ENCODE data around the gene TMEM242. TPM values are rescaled to one million over a fixed set of nuclear protein-coding genes. Genes with fewer than 3 reads are reported as not detected.
A peak's percentile ranks its signal among the peaks of the same experiment; 100 is the strongest.

TMEM242 gene
- total and polyA plus RNA-seq, 10 of the 15 experiments (the other 5 are each of a cell fraction or from before 2014, with no cell fraction given), result 2.8 to 9.8 (median 5.5) TPM

DNA sequence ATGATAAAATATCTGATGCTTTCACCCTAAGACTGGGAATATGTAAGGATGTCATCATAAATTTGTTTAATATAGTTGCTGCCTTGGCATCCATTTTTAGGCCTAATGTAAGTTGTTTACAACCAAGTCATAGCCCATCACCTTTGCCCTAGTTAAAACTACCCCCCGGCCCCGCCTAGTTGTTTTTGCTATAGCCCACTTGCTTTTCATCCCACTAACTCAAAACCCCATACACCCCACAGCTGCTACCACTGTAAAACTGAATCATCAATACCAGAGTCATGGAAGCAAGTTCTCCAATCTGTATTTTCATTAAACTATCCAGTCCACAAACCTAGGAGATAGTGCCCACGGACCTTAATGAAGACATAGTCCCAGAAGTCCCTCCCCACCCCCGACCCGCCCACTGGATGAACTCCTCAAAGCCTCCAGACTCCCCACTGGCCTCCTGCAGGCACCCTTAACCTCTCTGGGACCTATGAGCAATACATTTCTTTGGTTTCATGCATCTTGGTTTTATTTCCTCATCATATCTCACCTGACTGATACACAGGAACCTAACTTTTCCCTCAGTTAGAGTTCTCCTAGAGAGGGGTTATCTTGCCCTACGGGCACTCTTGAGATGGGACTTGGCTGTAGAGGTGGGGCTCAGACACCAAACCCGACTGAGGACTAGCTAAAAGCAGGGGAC is 45.2 kb upstream of the TMEM242 start:
- FAIRE-seq, result no peak

More for the DNA sequence above, 45.2 kb upstream of the TMEM242 start:
- no peaks in the 10 kb centered on the region for H3K36me3 ChIP-seq (ENCODE audit: control insufficient read depth in 2 of 2, insufficient read depth in 2 of 2, low read length in 1 of 2)
- H2AFZ ChIP-seq (ENCODE audit: control insufficient read depth, low read depth, low read length), result no peak overlapping the region
- H3K9me3 ChIP-seq (replicated peaks; ENCODE audit: control insufficient read depth, insufficient read depth, low read length), result no peaks in the 10 kb centered on the region
- H3K4me3 ChIP-seq, result no peak overlapping the region
- intact Hi-C loops (cut with micrococcal nuclease; ENCODE audit: unreplicated experiment) (loop anchor here (2.0 to 5.0 kb wide), 2 partner anchors 46 to 94 kb away; partner anchors contain the start of gene TMEM242), in situ Hi-C loops (cut with MboI) (no loop called here)
- RAD21 ChIA-PET (ENCODE audit: unreplicated experiment), result interaction anchor here (1.0 to 2.3 kb wide), 9 partner anchors 11 to 298 kb away, joined by 3 to 13 read pairs (median 6); partner anchors contain the start of gene TMEM242
- peaks cover 15% of the 10 kb centered on the region for H3K4me1 ChIP-seq (ENCODE audit: control insufficient read depth, insufficient read depth, low read length)
- POLR2A ChIA-PET, result interaction anchor here (1.6 to 2.3 kb wide), 2 partner anchors 11 to 41 kb away, joined by 6 to 16 read pairs; no protein-coding TSS in a partner anchor
- no peak overlapping the region for H3K9ac ChIP-seq (ENCODE audit: control insufficient read depth, insufficient read depth, low read length)
- H4K20me1 ChIP-seq (ENCODE audit: control insufficient read depth, insufficient read depth), result no peaks in the 10 kb centered on the region; the same call in 1 of the 2 replicates
- H3K27me3 ChIP-seq (replicated peaks in 1 of 2; ENCODE audit: control insufficient read depth in 2 of 2, insufficient read depth in 2 of 2, low read length in 1 of 2), result peaks cover 0 to 12% of the 10 kb centered on the region in 2 experiments; a peak in 3 of 4 replicates
- BruUV-seq (replicated peaks), result no TSS peak
- CTCF ChIA-PET, result interaction anchor here (1.0 to 2.6 kb wide), 3 partner anchors 43 to 202 kb away, joined by 3 to 13 read pairs (median 4); no protein-coding TSS in a partner anchor
- SMC1A ChIA-PET (ENCODE audit: uncharacterized antibody, unreplicated experiment), result interaction anchor here (1.1 to 3.8 kb wide), 8 partner anchors 11 to 388 kb away, joined by 3 to 17 read pairs (median 5); no protein-coding TSS in a partner anchor
- H3K27ac ChIP-seq (ENCODE audit: control insufficient read depth, insufficient read depth), result no peak overlapping the region
- 40% methylated on average over 7 of the region's 7 CpGs for WGBS (ENCODE audit: insufficient coverage, insufficient replicate concordance, low lambda C conversion rate, missing lambda C conversion rate)
- no peaks in the 10 kb centered on the region for H3K79me2 ChIP-seq (ENCODE audit: control insufficient read depth, insufficient read depth, low read length)
- H3K4me2 ChIP-seq (ENCODE audit: control insufficient read depth, insufficient read depth), result no peak overlapping the region
- TF ChIP-seq, protein P1, sequence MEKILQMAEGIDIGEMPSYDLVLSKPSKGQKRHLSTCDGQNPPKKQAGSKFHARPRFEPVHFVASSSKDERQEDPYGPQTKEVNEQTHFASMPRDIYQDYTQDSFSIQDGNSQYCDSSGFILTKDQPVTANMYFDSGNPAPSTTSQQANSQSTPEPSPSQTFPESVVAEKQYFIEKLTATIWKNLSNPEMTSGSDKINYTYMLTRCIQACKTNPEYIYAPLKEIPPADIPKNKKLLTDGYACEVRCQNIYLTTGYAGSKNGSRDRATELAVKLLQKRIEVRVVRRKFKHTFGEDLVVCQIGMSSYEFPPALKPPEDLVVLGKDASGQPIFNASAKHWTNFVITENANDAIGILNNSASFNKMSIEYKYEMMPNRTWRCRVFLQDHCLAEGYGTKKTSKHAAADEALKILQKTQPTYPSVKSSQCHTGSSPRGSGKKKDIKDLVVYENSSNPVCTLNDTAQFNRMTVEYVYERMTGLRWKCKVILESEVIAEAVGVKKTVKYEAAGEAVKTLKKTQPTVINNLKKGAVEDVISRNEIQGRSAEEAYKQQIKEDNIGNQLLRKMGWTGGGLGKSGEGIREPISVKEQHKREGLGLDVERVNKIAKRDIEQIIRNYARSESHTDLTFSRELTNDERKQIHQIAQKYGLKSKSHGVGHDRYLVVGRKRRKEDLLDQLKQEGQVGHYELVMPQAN (conservative IDR thresholded peaks at IDR 0.05), result no peak
- TF ChIP-seq RCOR1 (conservative IDR thresholded peaks at IDR 0.05; ENCODE audit: low read depth, low read length) (no peak), ZNF274 (IDR thresholded peaks at IDR 0.05; ENCODE audit: insufficient read depth, insufficient read length) (no peak), CREM (IDR thresholded peaks at IDR 0.05; ENCODE audit: low read depth) (no peak), STAT3 (IDR thresholded peaks at IDR 0.05; ENCODE audit: low read depth, low read length) (no peak), MEF2A (IDR thresholded peaks at IDR 0.05; ENCODE audit: insufficient read depth, low read depth, low read length) (no peak)
- TF ChIP-seq, protein P2, sequence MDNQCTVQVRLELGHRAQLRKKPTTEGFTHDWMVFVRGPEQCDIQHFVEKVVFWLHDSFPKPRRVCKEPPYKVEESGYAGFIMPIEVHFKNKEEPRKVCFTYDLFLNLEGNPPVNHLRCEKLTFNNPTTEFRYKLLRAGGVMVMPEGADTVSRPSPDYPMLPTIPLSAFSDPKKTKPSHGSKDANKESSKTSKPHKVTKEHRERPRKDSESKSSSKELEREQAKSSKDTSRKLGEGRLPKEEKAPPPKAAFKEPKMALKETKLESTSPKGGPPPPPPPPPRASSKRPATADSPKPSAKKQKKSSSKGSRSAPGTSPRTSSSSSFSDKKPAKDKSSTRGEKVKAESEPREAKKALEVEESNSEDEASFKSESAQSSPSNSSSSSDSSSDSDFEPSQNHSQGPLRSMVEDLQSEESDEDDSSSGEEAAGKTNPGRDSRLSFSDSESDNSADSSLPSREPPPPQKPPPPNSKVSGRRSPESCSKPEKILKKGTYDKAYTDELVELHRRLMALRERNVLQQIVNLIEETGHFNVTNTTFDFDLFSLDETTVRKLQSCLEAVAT (IDR thresholded peaks at IDR 0.05), result no peak
- DNase-seq (ENCODE audit: low read depth, low spot score) (no peak), ATAC-seq (peak; percentile 49)
